ENCODE measurements around the gene C1orf226.
A peak's percentile ranks its signal among the peaks of the same experiment; 100 is the strongest.

- peak; percentile 14 for TF ChIP-seq CTCF (conservative IDR thresholded peaks at IDR 0.05)
- no peak for TF ChIP-seq ZFX (IDR thresholded peaks at IDR 0.05)
Observed at GRCh38 chr1:162397039-162397448, 15.5 kb downstream of the C1orf226 start.

All from C4-2B (cell line).